GM12878 (cell line): ENCODE measurements around the gene COL4A1. TPM values are rescaled to one million over a fixed set of nuclear protein-coding genes. Genes with fewer than 3 reads are reported as not detected.

Experiments
- ATAC-seq: fragments of 200-7000 bp; cut with Tn5 transposase; 3 replicates; pipeline ENCODE4 v1.9.1; 2020; ENCODE audit warnings: mild to moderate bottlenecking, moderate library complexity
- BruUV-seq: library from RNA; stranded (reverse); fragments of 400-500 nt; replicated peaks from 2 replicates; lab custom pipeline; 2021; lab: Mats Ljungman, UMichigan
- CTCF ChIA-PET: fragments of 300-600 bp; sonication (Branson Sonifier 250); formaldehyde crosslinking; extraction: SDS; loops from one replicate; lab custom pipeline; 2021; ENCODE audit warnings: inconsistent platforms; lab: Yijun Ruan, JAX
- POLR2A ChIA-PET: fragments of 350-600 bp; formaldehyde crosslinking; extraction: SDS; loops from one replicate; lab custom pipeline; 2021; ENCODE audit warnings: inconsistent platforms; lab: Charles Lee
- RAD21 ChIA-PET: fragments of 300-600 bp; sonication (Branson Sonifier 250); formaldehyde crosslinking; loops from one replicate; lab custom pipeline; 2023; ENCODE audit warnings: antibody characterized with exemption; ENCODE audit not compliant: unreplicated experiment; lab: Charles Lee
- SMC1A ChIA-PET: fragments of 300-600 bp; sonication (Branson Sonifier 250); formaldehyde crosslinking; loops from one replicate; lab custom pipeline; 2023; ENCODE audit not compliant: unreplicated experiment, uncharacterized antibody; lab: Charles Lee
- DNase-seq: peaks from one replicate; pipeline ENCODE4 v3.0.0-alpha.2; 2011; ENCODE audit warnings: low read depth, low spot score
- FAIRE-seq: peaks from 3 replicates; lab custom pipeline; 2011; peaks lifted over from hg19 to GRCh38; lab: Jason Lieb, UNC
- H2AFZ ChIP-seq: 2 replicates; pipeline ENCODE4 v1.6.0; 2011; ENCODE audit warnings: low read depth, low read length, control low read depth; ENCODE audit not compliant: control insufficient read depth
- H3K27ac ChIP-seq: 2 replicates; pipeline ENCODE4 v1.5.1; 2011; ENCODE audit warnings: control low read depth; ENCODE audit not compliant: control insufficient read depth, insufficient read depth
- H3K27me3 ChIP-seq, 2 experiments: replicated peaks in 1 of 2; 2 replicates each; pipeline versions ENCODE4 v1.6.0 to v1.6.1; 2011; ENCODE audit warnings: low read length in 1 of 2; ENCODE audit not compliant: control insufficient read depth in 2 of 2, insufficient read depth in 2 of 2
- H3K36me3 ChIP-seq, 2 experiments: 2 replicates each; pipeline ENCODE4 v1.5.1; 2011; ENCODE audit warnings: low read length in 1 of 2; ENCODE audit not compliant: control insufficient read depth in 2 of 2, insufficient read depth in 2 of 2
- H3K4me1 ChIP-seq: 2 replicates; pipeline ENCODE4 v1.6.1; 2011; ENCODE audit warnings: mild to moderate bottlenecking, low read length, moderate library complexity, mixed read lengths; ENCODE audit not compliant: control insufficient read depth, insufficient read depth
- H3K4me2 ChIP-seq: 2 replicates; pipeline ENCODE4 v1.6.0; 2011; ENCODE audit warnings: control low read depth; ENCODE audit not compliant: control insufficient read depth, insufficient read depth
- H3K4me3 ChIP-seq: fragments of 200-600 bp; sonication (generic); 2 replicates; pipeline ENCODE4 v1.5.1; 2016
- H3K79me2 ChIP-seq: 2 replicates; pipeline ENCODE4 v1.6.0; 2011; ENCODE audit warnings: low read length; ENCODE audit not compliant: control insufficient read depth, insufficient read depth
- H3K9ac ChIP-seq: 2 replicates; pipeline ENCODE4 v1.8.0; 2011; ENCODE audit warnings: low read length, control low read depth, mixed read lengths; ENCODE audit not compliant: control insufficient read depth, insufficient read depth
- H3K9me3 ChIP-seq: replicated peaks from 3 replicates; pipeline ENCODE4 v1.5.1; 2011; ENCODE audit warnings: mild to moderate bottlenecking, low read length; ENCODE audit not compliant: control insufficient read depth, insufficient read depth
- H4K20me1 ChIP-seq: 2 replicates; pipeline ENCODE4 v1.6.0; 2011; ENCODE audit not compliant: control insufficient read depth, insufficient read depth
- BHLHE40 ChIP-seq, 2 experiments: fragments of 450-650 bp in 1 of 2; IDR thresholded peaks; 2 replicates each; pipeline ENCODE4 v1.6.1; 2011 to 2017; ENCODE audit warnings: low read depth in 2 of 2, borderline replicate concordance in 1 of 2, improper control_type of control experiment in 1 of 2, low read length in 1 of 2, mild to moderate bottlenecking in 1 of 2
- BRCA1 ChIP-seq: IDR thresholded peaks from 2 replicates; pipeline ENCODE4 v1.6.1; 2011; ENCODE audit warnings: low read depth, low read length, improper control_type of control experiment
- EED ChIP-seq: sonication (generic); IDR thresholded peaks from 2 replicates; pipeline ENCODE4 v1.6.1; 2016; ENCODE audit warnings: antibody characterized with exemption, low read depth
- IKZF2 ChIP-seq, 2 experiments: fragments of 450-650 bp; IDR thresholded peaks; 2 replicates each; pipeline ENCODE4 v1.6.1; 2017; ENCODE audit warnings: mild to moderate bottlenecking in 2 of 2, moderate library complexity in 2 of 2
- MYB ChIP-seq: fragments of 150-350 bp; IDR thresholded peaks from 2 replicates; pipeline ENCODE4 v1.6.1; 2014; ENCODE audit warnings: mild to moderate bottlenecking, low read depth, low read length, borderline replicate concordance
- TCF7 ChIP-seq: IDR thresholded peaks from 2 replicates; pipeline ENCODE4 v1.6.1; 2014; ENCODE audit warnings: antibody characterized with exemption, borderline replicate concordance
- ZBED1 ChIP-seq: IDR thresholded peaks from 2 replicates; pipeline ENCODE4 v1.6.1; 2016; ENCODE audit warnings: borderline replicate concordance
- ZBTB11 ChIP-seq: fragments of 450-650 bp; formaldehyde crosslinking; IDR thresholded peaks from 2 replicates; pipeline ENCODE4 v1.5.0; 2022; ENCODE audit warnings: mild to moderate bottlenecking, missing genetic modification characterization
- ZNF592 ChIP-seq: fragments of 450-650 bp; IDR thresholded peaks from 2 replicates; pipeline ENCODE4 v1.6.1; 2017; ENCODE audit warnings: mild to moderate bottlenecking, moderate library complexity
- ZZZ3 ChIP-seq: IDR thresholded peaks from 2 replicates; pipeline ENCODE4 v1.6.1; 2011; ENCODE audit warnings: low read depth; ENCODE audit not compliant: control insufficient read depth, insufficient read length
- WGBS: methylation state at CpG from one replicate; pipeline ENCODE4 v1.1.6; 2016; ENCODE audit warnings: low lambda C conversion rate; ENCODE audit not compliant: insufficient replicate concordance, insufficient coverage; ENCODE audit errors: missing lambda C conversion rate; 5-methylcytosine and 5-hydroxymethylcytosine counted together
- in situ Hi-C: fragments of 300-500 bp; cut with MboI; formaldehyde crosslinking; loops from 9 replicates; pipeline ENCODE4 v1.14.3; 2018; ENCODE audit warnings: mixed read lengths
- intact Hi-C: fragments of 100-400 bp; cut with micrococcal nuclease; formaldehyde crosslinking; loops from one replicate; pipeline ENCODE4 v1.14.2; 2022; ENCODE audit not compliant: unreplicated experiment
- polyA plus RNA-seq, 11 experiments: library from polyadenylated mRNA; depleted of rRNA in 4 of 11; unstranded in 6 of 11; stranded (reverse) in 5 of 11; fragments of >200 nt; fragmentation: Nextera tagmentation in 4 of 11; fragmentation: Illumina TruSeq in 1 of 11; extraction: Ambion mirVana in 4 of 11; extraction: Trizol in 1 of 11; gene quantifications; 1 replicate in 1 of 11; 2 replicates in 10 of 11; pipeline versions ENCODE4 v1.2.1 to v1.2.3, GENCODE V29; 2011 to 2016; ENCODE audit warnings: inconsistent platforms in 2 of 11, missing spikeins in 2 of 11, low read depth in 1 of 11
- total RNA-seq, 4 experiments: library from RNA; depleted of rRNA in 3 of 4; stranded (reverse); fragments of >200 nt in 3 of 4; fragmentation: Illumina TruSeq in 1 of 4; extraction: Trizol in 1 of 4; gene quantifications; 2 replicates each; pipeline versions ENCODE4 v1.2.1 to v1.2.3, GENCODE V29; 2013 to 2021
- TF ChIP-seq, protein P1 (sequence below): IDR thresholded peaks from 2 replicates; pipeline ENCODE4 v1.6.1; 2011; ENCODE audit warnings: low read depth, low read length, improper control_type of control experiment, borderline replicate concordance

Gene COL4A1
- total and polyA plus RNA-seq, 10 of the 15 experiments (the other 5 are each of a cell fraction or from before 2014, with no cell fraction given): 0.07 to 0.31 (median 0.13) TPM; not detected in 6

DNA sequence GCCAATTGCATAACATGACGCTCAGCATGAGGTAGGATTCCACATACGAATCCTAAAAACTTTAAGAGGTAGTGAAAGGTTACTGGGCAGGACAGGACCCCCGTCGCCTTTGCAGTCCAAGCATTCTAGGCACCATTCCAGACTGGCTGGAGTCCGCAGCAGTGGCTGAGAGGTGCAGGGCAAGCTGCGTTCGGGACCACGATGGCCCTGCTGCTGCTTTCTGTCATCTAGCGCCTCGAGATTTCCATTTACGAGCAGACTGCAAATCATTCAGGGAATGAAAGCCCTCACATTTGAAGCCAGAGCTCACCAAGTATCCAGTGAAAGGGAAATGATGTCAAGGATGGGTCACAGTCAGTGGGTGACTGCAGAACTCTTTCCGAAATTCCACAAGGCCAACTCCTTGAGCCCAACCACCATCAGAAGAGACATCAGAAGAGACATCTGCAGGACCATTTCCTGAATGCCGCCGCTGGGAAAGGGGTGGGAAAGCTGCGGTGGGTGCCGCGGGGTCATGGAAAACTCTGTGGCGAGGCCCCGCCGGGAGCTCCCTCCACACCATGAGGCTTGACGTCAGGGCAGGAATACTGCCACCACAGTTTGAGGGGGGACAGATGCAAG lies 88.3 kb downstream of the COL4A1 start (continued):
- TF ChIP-seq BHLHE40 (IDR thresholded peaks at IDR 0.05; ENCODE audit: borderline replicate concordance in 1 of 2, low read depth in 2 of 2, low read length in 1 of 2) (no peak), ZZZ3 (no peak)
- TF ChIP-seq, all 136 proteins: peak for 0

- Histone ChIP-seq H4K20me1 (no peaks in the 10 kb centered on the region), H3K4me1 (no peaks in the 10 kb centered on the region), H3K36me3 (no peaks in the 10 kb centered on the region), H3K9ac (no peak overlapping the region), H3K79me2 (no peaks in the 10 kb centered on the region), H3K9me3 (no peaks in the 10 kb centered on the region), H3K27ac (no peak overlapping the region), H2AFZ (no peak overlapping the region), H3K4me3 (no peak overlapping the region), H3K4me2 (no peak overlapping the region), H3K27me3 (peaks cover 0 to 3% of the 10 kb centered on the region in 2 experiments; a peak in 3 of 4 replicates)
- no peak for FAIRE-seq
- RAD21 ChIA-PET: no interaction called here
- no peak for TF ChIP-seq ZBED1
- TF ChIP-seq ZBTB11 (CRISPR knock-in tag): no peak
- TF ChIP-seq BRCA1: no peak
- TF ChIP-seq TCF7: no peak
- no peak for TF ChIP-seq EED
- no peak for TF ChIP-seq MYB
- no peak for TF ChIP-seq IKZF2 (IDR thresholded peaks at IDR 0.05)
- TF ChIP-seq, protein P1, sequence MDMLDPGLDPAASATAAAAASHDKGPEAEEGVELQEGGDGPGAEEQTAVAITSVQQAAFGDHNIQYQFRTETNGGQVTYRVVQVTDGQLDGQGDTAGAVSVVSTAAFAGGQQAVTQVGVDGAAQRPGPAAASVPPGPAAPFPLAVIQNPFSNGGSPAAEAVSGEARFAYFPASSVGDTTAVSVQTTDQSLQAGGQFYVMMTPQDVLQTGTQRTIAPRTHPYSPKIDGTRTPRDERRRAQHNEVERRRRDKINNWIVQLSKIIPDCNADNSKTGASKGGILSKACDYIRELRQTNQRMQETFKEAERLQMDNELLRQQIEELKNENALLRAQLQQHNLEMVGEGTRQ: no peak
- no peak for TF ChIP-seq ZNF592
- no peak for TF ChIP-seq ZZZ3
- 44% methylated on average over 2 of the region's 2 CpGs for WGBS
- intact Hi-C loops (no loop called here), in situ Hi-C loops (no loop called here)
- BruUV-seq: no TSS peak
- SMC1A ChIA-PET: interaction anchor here (0.6 to 2.1 kb wide), 3 partner anchors 11 to 41 kb away, joined by 3 to 7 read pairs (median 4); no protein-coding TSS in a partner anchor
- POLR2A ChIA-PET: no interaction called here
- DNase-seq: no peak
- no peak for ATAC-seq
- CTCF ChIA-PET: interaction anchor here (1.4 to 7.9 kb wide), 2 partner anchors 194 to 226 kb away, joined by 5 to 138 read pairs; no protein-coding TSS in a partner anchor
Observed at GRCh38 chr13:110217811-110218210, 89.1 kb downstream of the COL4A1 start.
